CD4-positive, alpha-beta T cell treated with Interleukin-21 for 1 hour (primary cell): ENCODE results near the gene SNX14.

Source experiments
- DNase-seq: peaks from one replicate; pipeline ENCODE4 v3.0.0-alpha.2; 2020

The SNX14 gene

DNA sequence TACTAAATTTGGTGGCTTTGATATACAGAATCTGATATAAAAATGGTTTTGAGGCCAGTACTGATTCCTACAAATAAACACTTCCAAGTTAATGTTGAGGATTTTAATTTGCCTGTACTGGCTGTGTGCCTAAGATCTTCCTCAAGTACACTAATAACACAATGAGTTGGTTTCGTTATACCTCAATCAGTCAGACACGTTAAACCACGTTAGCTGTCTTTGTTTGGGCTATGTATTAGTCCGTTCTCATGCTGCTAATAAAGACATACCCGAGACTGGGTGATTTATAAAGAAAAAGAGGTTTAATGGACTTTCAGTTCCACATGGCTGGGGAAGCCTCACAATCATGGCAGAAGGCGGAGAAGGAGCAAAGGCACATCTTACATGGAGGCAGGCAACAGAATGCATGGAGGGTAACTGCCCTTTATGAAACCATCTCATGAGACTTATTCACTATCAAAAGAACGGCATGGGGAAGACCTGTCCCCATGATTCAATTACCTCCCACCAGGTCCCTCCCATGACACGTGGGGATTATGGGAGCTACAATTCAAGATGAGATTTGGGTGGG lies 97.6 kb downstream of the SNX14 start:
- DNase-seq, result no peak

DNA sequence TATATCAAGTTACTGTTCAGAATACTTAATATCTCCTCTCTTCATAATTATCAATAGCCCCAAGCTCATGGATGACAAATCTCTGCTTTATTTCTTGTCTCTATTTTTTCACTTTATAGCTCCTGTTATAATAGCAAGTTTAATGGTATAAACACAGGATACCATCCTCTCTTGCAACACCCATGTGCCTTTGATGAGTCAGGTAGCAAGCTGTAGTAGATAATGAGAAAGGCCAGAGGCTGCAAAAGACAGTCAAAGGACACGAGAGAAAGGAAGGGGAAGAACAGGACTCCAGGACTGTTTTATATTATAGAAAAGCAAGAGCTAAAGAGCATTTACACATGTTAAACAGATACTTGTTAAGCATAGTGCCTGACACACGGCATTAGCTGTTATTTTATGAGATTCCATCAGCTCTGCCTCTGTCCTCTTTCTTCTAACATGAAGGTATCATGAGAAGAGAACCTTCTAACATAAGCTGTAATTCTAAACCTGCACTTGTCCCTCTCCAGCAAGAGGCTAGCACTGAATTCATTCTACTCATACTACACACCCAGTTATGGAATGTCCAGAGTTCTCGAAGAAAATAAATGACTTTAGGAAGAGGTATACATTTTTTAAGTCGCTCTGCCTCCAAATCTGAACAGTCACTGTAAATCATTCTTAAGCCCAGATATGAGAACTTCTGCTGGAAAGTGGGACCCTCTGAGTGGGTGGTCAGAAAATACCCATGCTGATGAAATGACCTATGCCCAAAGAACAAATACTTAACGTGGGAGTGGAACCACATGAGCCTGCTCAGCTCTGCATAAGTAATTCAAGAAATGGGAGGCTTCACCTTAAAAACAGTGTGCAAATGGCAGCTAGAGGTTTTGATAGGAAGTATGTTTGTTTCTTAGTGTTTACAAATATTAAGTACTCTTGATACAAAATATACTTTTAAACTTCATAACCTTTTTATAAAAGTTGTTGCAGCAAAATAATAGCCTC lies 98.8 kb downstream of the SNX14 start:
- no peak for DNase-seq

GRCh38 chr6:85493389-85493788 lies 100.3 kb downstream of the SNX14 start:
- DNase-seq, result no peak

GRCh38 chr6:85490516-85491248 lies 103.0 kb downstream of the SNX14 start:
- no peak for DNase-seq

DNA sequence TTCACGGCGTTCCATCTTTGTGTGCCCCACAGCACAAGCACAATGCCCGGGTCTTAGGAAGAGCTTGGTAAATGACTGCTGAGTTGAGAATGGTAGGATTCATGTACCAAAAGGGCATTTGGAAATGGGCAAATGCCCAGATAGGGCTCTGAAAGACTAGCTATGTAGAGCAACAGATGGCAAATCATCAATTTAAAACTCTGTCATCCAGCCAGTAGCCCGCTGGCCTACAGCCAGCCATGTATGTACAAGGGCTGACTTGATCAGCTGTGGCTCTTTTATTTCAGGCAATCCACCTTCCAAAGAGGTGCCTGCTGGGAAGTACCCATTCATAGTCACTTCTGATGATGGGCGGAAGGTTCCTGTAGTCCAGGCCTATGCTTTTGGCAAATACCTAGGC lies 108.7 kb downstream of the SNX14 start:
- DNase-seq, result no peak

- DNase-seq, result no peak
These were observed 109.8 kb downstream of the SNX14 start for GRCh38 chr6:85483846-85484245.

- DNase-seq, result peak; percentile 70
These were observed 110.6 kb downstream of the SNX14 start for GRCh38 chr6:85482905-85483700.

- no peak for DNase-seq
These were observed 111.3 kb downstream of the SNX14 start for GRCh38 chr6:85482206-85482904.

- no peak for DNase-seq
These were observed 114.5 kb downstream of the SNX14 start for GRCh38 chr6:85479208-85479607.

DNA sequence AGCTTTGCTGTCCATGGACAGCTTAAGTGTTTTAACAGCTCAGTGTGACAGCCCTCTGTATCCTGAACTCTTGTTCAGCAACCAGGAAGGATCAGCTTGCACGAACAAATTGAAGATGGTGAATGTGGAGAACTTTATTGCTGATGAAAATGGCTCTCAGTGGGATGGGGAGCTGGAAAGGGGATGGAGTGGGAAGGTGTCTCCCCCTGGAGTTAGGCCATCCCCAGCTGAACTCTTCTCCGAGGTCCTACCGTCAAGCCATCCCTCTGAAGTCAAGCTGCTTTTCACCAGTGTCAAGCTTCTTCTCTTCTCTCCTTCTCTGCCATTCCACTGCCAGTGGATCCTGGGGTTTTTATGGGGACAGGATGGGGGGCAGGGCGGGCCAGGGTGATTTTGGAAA lies 117.1 kb downstream of the SNX14 start:
- no peak for DNase-seq

DNA sequence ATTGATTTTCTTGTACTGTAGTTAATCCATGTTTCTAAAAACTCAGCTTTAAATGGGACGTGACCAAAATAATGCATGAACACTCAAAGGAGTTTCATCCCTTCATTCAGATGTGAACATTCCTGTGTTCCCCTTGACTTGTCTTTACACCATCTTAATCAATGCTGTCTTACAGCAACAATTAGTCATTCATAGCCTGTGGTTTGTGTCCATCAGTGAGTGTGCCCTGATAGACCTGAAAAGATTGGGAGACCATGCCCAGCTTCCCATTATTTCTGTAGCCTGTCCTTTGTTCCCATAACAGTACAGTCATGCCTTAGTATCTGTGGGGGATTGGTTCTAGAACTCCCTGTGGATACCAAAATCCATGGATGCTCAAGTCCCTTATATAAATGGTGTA lies 119.9 kb downstream of the SNX14 start:
- no peak for DNase-seq

- DNase-seq, result no peak
These were observed 120.9 kb downstream of the SNX14 start for GRCh38 chr6:85472744-85473143.

- DNase-seq, result no peak
These were observed 123.6 kb downstream of the SNX14 start for GRCh38 chr6:85470023-85470410.

GRCh38 chr6:85469276-85470022 lies 124.2 kb downstream of the SNX14 start:
- no peak for DNase-seq

GRCh38 chr6:85468326-85468725 lies 125.3 kb downstream of the SNX14 start:
- no peak for DNase-seq

DNA sequence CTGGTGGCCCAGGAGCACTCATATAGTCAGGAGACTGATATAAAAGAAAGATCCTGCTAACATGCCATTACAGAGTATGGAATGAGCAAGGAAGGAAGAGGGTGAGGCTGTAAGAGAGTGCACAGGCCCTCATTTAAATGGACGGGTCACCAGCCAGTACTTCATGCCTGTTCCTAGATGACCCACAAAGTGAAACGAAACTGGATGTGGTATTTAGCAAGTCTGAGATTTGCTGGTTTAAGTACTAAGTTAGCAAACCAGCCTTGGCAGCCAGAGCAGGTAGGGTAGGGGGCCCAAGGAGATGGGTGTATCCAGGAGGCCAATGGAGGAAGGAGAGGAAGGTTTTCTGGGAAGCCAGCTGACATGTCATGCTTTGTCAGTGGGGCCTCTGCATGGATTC lies 127.9 kb downstream of the SNX14 start:
- no peak for DNase-seq

- no peak for DNase-seq
These were observed 128.9 kb downstream of the SNX14 start for GRCh38 chr6:85464722-85465150.

- DNase-seq, result no peak
These were observed 129.4 kb downstream of the SNX14 start for GRCh38 chr6:85464260-85464644.

DNA sequence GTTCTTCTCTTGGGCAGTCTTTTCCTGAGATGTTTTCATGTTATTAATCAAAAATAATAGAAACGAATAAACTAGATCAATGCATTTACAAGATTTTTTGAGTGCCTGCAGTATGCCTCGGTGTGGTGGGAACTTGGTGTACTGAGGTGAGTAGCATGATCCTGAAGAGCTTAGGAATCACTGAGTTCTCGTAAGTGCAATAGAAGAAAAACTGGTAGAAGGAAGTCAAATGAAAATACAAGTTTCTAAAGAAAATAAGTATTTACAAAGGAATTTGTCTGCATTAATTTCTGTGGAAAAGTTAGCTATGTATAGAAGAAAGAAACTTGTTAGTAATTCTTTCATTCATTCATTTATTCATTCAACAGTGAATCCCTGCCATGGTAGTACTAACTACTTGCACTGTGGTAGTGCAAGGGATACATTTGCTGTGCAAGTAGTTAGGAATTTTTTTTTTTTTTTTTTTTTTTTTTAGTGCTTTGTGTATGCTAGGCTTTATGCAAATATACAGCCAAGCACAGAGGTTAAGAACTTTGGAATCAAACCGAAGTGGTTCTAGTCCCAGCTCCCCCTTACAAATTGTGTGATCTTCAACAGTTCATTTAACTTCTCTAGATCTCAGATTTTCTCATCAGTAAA lies 129.9 kb downstream of the SNX14 start:
- DNase-seq, result no peak

DNA sequence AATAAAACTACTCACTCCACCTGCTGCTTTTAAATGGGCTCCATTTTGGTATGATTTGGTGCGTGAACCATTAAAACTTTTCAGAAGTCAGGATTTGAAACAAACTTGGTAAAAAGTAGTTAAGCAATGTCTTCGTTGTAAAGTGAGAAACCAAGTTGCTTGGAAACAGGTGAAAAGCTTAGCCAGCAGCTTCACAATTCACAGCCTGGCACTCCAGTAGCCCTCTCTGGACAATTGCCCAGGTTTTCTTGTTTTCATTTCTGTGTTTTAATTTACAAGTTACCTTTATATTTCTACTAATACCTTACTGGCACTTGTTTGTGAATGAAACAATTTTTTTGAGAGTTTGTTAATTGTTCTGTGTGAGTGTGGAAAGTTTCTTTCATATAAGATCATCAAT lies 131.0 kb downstream of the SNX14 start:
- no peak for DNase-seq

- no peak for DNase-seq
These were observed 131.9 kb downstream of the SNX14 start for GRCh38 chr6:85461798-85462170.
